HUES6 (cell line): Measurements from ENCODE around the gene COL20A1.

Experiments
- H3K27ac ChIP-seq: 2 replicates; pipeline ENCODE4 v1.7.0; 2013; ENCODE audit warnings: low read depth, mild to moderate bottlenecking, low read length, inconsistent platforms
- H3K27me3 ChIP-seq: 2 replicates; pipeline ENCODE4 v1.6.1; 2013; ENCODE audit warnings: low read length; ENCODE audit not compliant: control insufficient read depth, insufficient read depth
- H3K36me3 ChIP-seq: 2 replicates; pipeline ENCODE4 v1.6.1; 2013; ENCODE audit warnings: low read length; ENCODE audit not compliant: control insufficient read depth, insufficient read depth
- H3K4me1 ChIP-seq: 2 replicates; pipeline ENCODE4 v1.6.1; 2013; ENCODE audit warnings: low read length; ENCODE audit not compliant: control insufficient read depth, insufficient read depth
- H3K4me3 ChIP-seq: 2 replicates; pipeline ENCODE4 v1.5.1; 2013; ENCODE audit warnings: low read depth, low read length
- H3K9ac ChIP-seq: one replicate; pipeline ENCODE4 v1.6.1; 2013; ENCODE audit warnings: mild to moderate bottlenecking, low read length
- H3K9me3 ChIP-seq: 2 replicates; pipeline ENCODE4 v1.6.1; 2013; ENCODE audit warnings: low read depth, low read length; ENCODE audit not compliant: control insufficient read depth, insufficient read depth

COL20A1 gene

GRCh38 chr20:63317601-63318291 is 24.8 kb downstream of the COL20A1 start:
- no peak overlapping the region for H3K9ac ChIP-seq
- no peak overlapping the region for H3K27ac ChIP-seq
- H3K9me3 ChIP-seq: no peaks in the 10 kb centered on the region
- H3K27me3 ChIP-seq: no peaks in the 10 kb centered on the region
- no peak overlapping the region for H3K4me3 ChIP-seq
- no peaks in the 10 kb centered on the region for H3K4me1 ChIP-seq
- H3K36me3 ChIP-seq: no peaks in the 10 kb centered on the region

GRCh38 chr20:63318391-63319163 is 25.6 kb downstream of the COL20A1 start:
- Histone ChIP-seq H3K9ac (no peak overlapping the region), H3K9me3 (no peaks in the 10 kb centered on the region), H3K4me1 (no peaks in the 10 kb centered on the region)

GRCh38 chr20:63319164-63320040 is 26.4 kb downstream of the COL20A1 start:
- H3K4me1 ChIP-seq: no peaks in the 10 kb centered on the region
- H3K27ac ChIP-seq: no peak overlapping the region
- no peak overlapping the region for H3K9ac ChIP-seq
- H3K9me3 ChIP-seq: no peaks in the 10 kb centered on the region
- no peak overlapping the region for H3K4me3 ChIP-seq
- H3K36me3 ChIP-seq: no peaks in the 10 kb centered on the region
- peaks cover 6% of the 10 kb centered on the region; the same call in 1 of the 2 replicates for H3K27me3 ChIP-seq

More at GRCh38 chr20:63318391-63319163, 25.6 kb downstream of the COL20A1 start:
- Histone ChIP-seq H3K36me3 (no peaks in the 10 kb centered on the region), H3K4me3 (no peak overlapping the region), H3K27me3 (0 out of 2 replicates have a peak, but pooled peaks cover under 1% of the 10 kb centered on the region), H3K27ac (no peak overlapping the region)

GRCh38 chr20:63320041-63320511 is 27.1 kb downstream of the COL20A1 start:
- Histone ChIP-seq H3K4me1 (no peaks in the 10 kb centered on the region), H3K9me3 (no peaks in the 10 kb centered on the region), H3K36me3 (no peaks in the 10 kb centered on the region), H3K27ac (no peak overlapping the region), H3K9ac (no peak overlapping the region), H3K4me3 (no peak overlapping the region), H3K27me3 (peaks cover 6% of the 10 kb centered on the region; the same call in 1 of the 2 replicates)

- H3K36me3 ChIP-seq: no peaks in the 10 kb centered on the region
- peaks cover 6% of the 10 kb centered on the region; the same call in 1 of the 2 replicates for H3K27me3 ChIP-seq
- no peaks in the 10 kb centered on the region for H3K4me1 ChIP-seq
- no peak overlapping the region for H3K4me3 ChIP-seq
- no peak overlapping the region for H3K27ac ChIP-seq
- no peak overlapping the region for H3K9ac ChIP-seq
- no peaks in the 10 kb centered on the region for H3K9me3 ChIP-seq
Measured at GRCh38 chr20:63320616-63321147, 27.7 kb downstream of the COL20A1 start.

- Histone ChIP-seq H3K9me3 (no peaks in the 10 kb centered on the region), H3K27ac (no peak overlapping the region), H3K36me3 (no peaks in the 10 kb centered on the region), H3K4me1 (no peaks in the 10 kb centered on the region), H3K9ac (no peak overlapping the region), H3K27me3 (peaks cover 6% of the 10 kb centered on the region; the same call in 1 of the 2 replicates), H3K4me3 (no peak overlapping the region)
Measured at GRCh38 chr20:63321148-63321831, 28.3 kb downstream of the COL20A1 start.

- H3K27me3 ChIP-seq: peaks cover 6% of the 10 kb centered on the region; the same call in 1 of the 2 replicates
- H3K9me3 ChIP-seq: 0 out of 2 replicates have a peak, but pooled peaks cover 5% of the 10 kb centered on the region
- H3K4me1 ChIP-seq: no peaks in the 10 kb centered on the region
Measured at GRCh38 chr20:63322146-63322932, 29.4 kb downstream of the COL20A1 start.

GRCh38 chr20:63322933-63323273 is 29.9 kb downstream of the COL20A1 start:
- 0 out of 2 replicates have a peak, but pooled peaks cover 5% of the 10 kb centered on the region for H3K9me3 ChIP-seq
- H3K36me3 ChIP-seq: no peaks in the 10 kb centered on the region
- H3K27ac ChIP-seq: no peak overlapping the region
- H3K9ac ChIP-seq: no peak overlapping the region
- H3K4me3 ChIP-seq: no peak overlapping the region
- no peaks in the 10 kb centered on the region for H3K4me1 ChIP-seq
- peaks cover 6% of the 10 kb centered on the region; the same call in 1 of the 2 replicates for H3K27me3 ChIP-seq

More at GRCh38 chr20:63322146-63322932, 29.4 kb downstream of the COL20A1 start:
- no peak overlapping the region for H3K27ac ChIP-seq
- no peaks in the 10 kb centered on the region for H3K36me3 ChIP-seq
- no peak overlapping the region for H3K9ac ChIP-seq
- no peak overlapping the region for H3K4me3 ChIP-seq

GRCh38 chr20:63323357-63323981 is 30.5 kb downstream of the COL20A1 start:
- H3K9me3 ChIP-seq: 0 out of 2 replicates have a peak, but pooled peaks cover 5% of the 10 kb centered on the region
- no peaks in the 10 kb centered on the region for H3K36me3 ChIP-seq
- no peaks in the 10 kb centered on the region for H3K4me1 ChIP-seq
- peaks cover 6% of the 10 kb centered on the region; the same call in 1 of the 2 replicates for H3K27me3 ChIP-seq
- H3K9ac ChIP-seq: no peak overlapping the region
- H3K27ac ChIP-seq: no peak overlapping the region
- H3K4me3 ChIP-seq: no peak overlapping the region
